CD4-positive, alpha-beta T cell treated with Interleukin-6 at 100 ng/mL for 8 hours (primary cell): ENCODE results near the gene GABRD.

Experiments used
- DNase-seq: peaks from one replicate; pipeline ENCODE4 v3.0.0-alpha.2; 2020; ENCODE audit warnings: mixed read lengths, low spot score

GABRD gene

GRCh38 chr1:1985375-1986050 lies 33.6 kb upstream of the GABRD start:
- DNase-seq = no peak

- no peak for DNase-seq
Observed at GRCh38 chr1:1986451-1987141, 32.5 kb upstream of the GABRD start.

GRCh38 chr1:1987142-1987510 lies 32.0 kb upstream of the GABRD start:
- no peak for DNase-seq

- no peak for DNase-seq
Observed at GRCh38 chr1:1988061-1988945, 30.8 kb upstream of the GABRD start.

- no peak for DNase-seq
Observed at GRCh38 chr1:1989102-1989542, 30.0 kb upstream of the GABRD start.

GRCh38 chr1:1989789-1990188 lies 29.4 kb upstream of the GABRD start:
- DNase-seq = no peak

- no peak for DNase-seq
Observed at GRCh38 chr1:1990222-1990621, 28.9 kb upstream of the GABRD start.

- no peak for DNase-seq
Observed at GRCh38 chr1:1994536-1994935, 24.6 kb upstream of the GABRD start.

- no peak for DNase-seq
Observed at GRCh38 chr1:1996207-1996651, 22.9 kb upstream of the GABRD start.

GRCh38 chr1:1997576-1997975 lies 21.6 kb upstream of the GABRD start:
- no peak for DNase-seq

GRCh38 chr1:2000432-2000831 lies 18.7 kb upstream of the GABRD start:
- no peak for DNase-seq

- DNase-seq = no peak
Observed at GRCh38 chr1:2000850-2001249, 18.3 kb upstream of the GABRD start.

- no peak for DNase-seq
Observed at GRCh38 chr1:2001773-2002411, 17.3 kb upstream of the GABRD start.

- DNase-seq = no peak
Observed at GRCh38 chr1:2003541-2004131, 15.5 kb upstream of the GABRD start, which contains the start of gene CFAP74. TSS of gene CFAP74 (minus strand) at chr1:2003786. CDS start at chr1:1990956, 12,830 bp downstream.

GRCh38 chr1:2004856-2005255 lies 14.3 kb upstream of the GABRD start:
- DNase-seq = no peak

GRCh38 chr1:2009101-2010053 lies 9.8 kb upstream of the GABRD start:
- no peak for DNase-seq

- DNase-seq = no peak
Observed at GRCh38 chr1:2014181-2014580, 5.0 kb upstream of the GABRD start.

- no peak for DNase-seq
Observed at GRCh38 chr1:2014741-2015735, 4.1 kb upstream of the GABRD start.

GRCh38 chr1:2016123-2016522 lies 3.0 kb upstream of the GABRD start:
- no peak for DNase-seq
